BJ (cell line): ENCODE data around the gene LY6G6F. TPM values are rescaled to one million over a fixed set of nuclear protein-coding genes. Genes with fewer than 3 reads are reported as not detected.
A peak's percentile ranks its signal among the peaks of the same experiment; 100 is the strongest.

Source experiments
- CTCF ChIA-PET: fragments of 350-600 bp; formaldehyde crosslinking; extraction: SDS; loops from one replicate; lab custom pipeline; 2021; ENCODE audit warnings: antibody characterized with exemption, inconsistent platforms; lab: Yijun Ruan, JAX
- POLR2A ChIA-PET: fragments of 300-600 bp; sonication (Branson Sonifier 250); formaldehyde crosslinking; extraction: SDS; loops from one replicate; lab custom pipeline; 2021; ENCODE audit warnings: antibody characterized with exemption; lab: Charles Lee
- DNase-seq: peaks from one replicate; pipeline ENCODE4 v3.0.0-alpha.2; 2011; ENCODE audit warnings: low read depth
- H3K27me3 ChIP-seq: 2 replicates; pipeline ENCODE4 v1.6.0; 2011; ENCODE audit warnings: low read length; ENCODE audit not compliant: control insufficient read depth, insufficient read depth
- H3K36me3 ChIP-seq: 2 replicates; pipeline ENCODE4 v1.5.1; 2011; ENCODE audit warnings: low read length; ENCODE audit not compliant: control insufficient read depth, insufficient read depth
- H3K4me3 ChIP-seq: 2 replicates; pipeline ENCODE4 v1.5.1; 2011; ENCODE audit warnings: low read depth, mild to moderate bottlenecking, control low read depth, low read length
- CTCF ChIP-seq: IDR thresholded peaks from 2 replicates; pipeline ENCODE4 v1.5.1; 2011; ENCODE audit warnings: low read depth, mild to moderate bottlenecking, control low read depth, inconsistent platforms, low read length, moderate library complexity; ENCODE audit not compliant: insufficient read depth
- polyA plus RNA-seq: library from polyadenylated mRNA; depleted of rRNA; stranded (reverse); fragments of >200 nt; gene quantifications from 2 replicates; pipeline ENCODE4 v1.2.3, GENCODE V29; 2011

Gene LY6G6F
- polyA plus RNA-seq, 1 experiment = not detected

- CTCF ChIA-PET = no interaction called here
- DNase-seq = no peak
- H3K4me3 ChIP-seq = no peak overlapping the region
- H3K36me3 ChIP-seq = peaks cover 18% of the 10 kb centered on the region
- no peak for TF ChIP-seq CTCF
- H3K27me3 ChIP-seq = no peaks in the 10 kb centered on the region
- POLR2A ChIA-PET = no interaction called here
Observed at GRCh38 chr6:31697555-31697954, 9.1 kb upstream of the LY6G6F start.

- no peaks in the 10 kb centered on the region for H3K27me3 ChIP-seq
- H3K36me3 ChIP-seq = peaks cover 3% of the 10 kb centered on the region; the same call in 1 of the 2 replicates
- ChIA-PET POLR2A (no interaction called here), CTCF (interaction anchor here (0.5 to 2.0 kb wide), 2 partner anchors 69 to 88 kb away, joined by 3 to 5 read pairs; no protein-coding TSS in a partner anchor)
- no peak for TF ChIP-seq CTCF
- no peak for DNase-seq
- H3K4me3 ChIP-seq = no peak overlapping the region
Observed at GRCh38 chr6:31700740-31701401, 5.8 kb upstream of the LY6G6F start.

GRCh38 chr6:31701666-31702404 lies 4.8 kb upstream of the LY6G6F start:
- TF ChIP-seq CTCF = no peak
- no peaks in the 10 kb centered on the region for H3K27me3 ChIP-seq
- H3K36me3 ChIP-seq = peaks cover 1% of the 10 kb centered on the region; the same call in 1 of the 2 replicates
- ChIA-PET POLR2A (interaction anchor here (0.7 kb wide), 1 partner anchor 61 kb away, joined by 4 read pairs; no protein-coding TSS in a partner anchor), CTCF (interaction anchor here (1.1 to 1.9 kb wide), 2 partner anchors 12 to 188 kb away, joined by 3 to 4 read pairs; no protein-coding TSS in a partner anchor)
- DNase-seq = no peak
- peak overlapping the region; percentile 62 for H3K4me3 ChIP-seq

GRCh38 chr6:31702405-31702818 lies 4.3 kb upstream of the LY6G6F start:
- CTCF ChIA-PET = interaction anchor here (1.1 to 1.9 kb wide), 2 partner anchors 13 to 187 kb away, joined by 3 to 4 read pairs; no protein-coding TSS in a partner anchor
- POLR2A ChIA-PET = interaction anchor here (0.7 kb wide), 1 partner anchor 62 kb away, joined by 4 read pairs; no protein-coding TSS in a partner anchor

More at GRCh38 chr6:31702405-31702818, 4.3 kb upstream of the LY6G6F start:
- no peaks in the 10 kb centered on the region for H3K27me3 ChIP-seq
- peak overlapping the region; percentile 62 for H3K4me3 ChIP-seq
- no peak for TF ChIP-seq CTCF
- peaks cover 1% of the 10 kb centered on the region; the same call in 1 of the 2 replicates for H3K36me3 ChIP-seq
- DNase-seq = no peak
